ENCODE measurements around the gene LRRC17. TPM values are rescaled to one million over a fixed set of nuclear protein-coding genes. Genes with fewer than 3 reads are reported as not detected.
A peak's percentile ranks its signal among the peaks of the same experiment; 100 is the strongest.

The LRRC17 gene
- total RNA-seq, 1 experiment from 2014 or later = 0.47 TPM

- H3K4me1 ChIP-seq (ENCODE audit: control insufficient read depth in 1 of 2, insufficient read depth in 2 of 2, low read length in 2 of 2) = peaks cover 0 to 11% of the 10 kb centered on the region in 2 experiments; a peak in 3 of 4 replicates
- H2AFZ ChIP-seq (ENCODE audit: low read depth, low read length, poor library complexity, severe bottlenecking) = no peak overlapping the region
- DNase-seq (ENCODE audit: low read depth, low spot score) (no peak), ATAC-seq (peak; percentile 54; the same call in 1 of the 2 replicates)
- no peaks in the 10 kb centered on the region for H3K36me3 ChIP-seq (ENCODE audit: control insufficient read depth in 1 of 2, insufficient read depth in 2 of 2, low read length in 2 of 2)
- H3K27me3 ChIP-seq (ENCODE audit: insufficient read depth, low read length) = no peaks in the 10 kb centered on the region
- TF ChIP-seq EZH2 (IDR thresholded peaks at IDR 0.05) (no peak), SRF (IDR thresholded peaks at IDR 0.05; ENCODE audit: low read depth) (no peak), FOSL1 (IDR thresholded peaks at IDR 0.05; ENCODE audit: low read depth) (peak; percentile 4; the same call in 1 of the 2 replicates)
- no peak overlapping the region for H3K9ac ChIP-seq (ENCODE audit: low read length)
- ChIA-PET CTCF (no interaction called here), POLR2A (no interaction called here), RAD21 (ENCODE audit: low non-redundant PET in 1 of 2, low total read pairs in 2 of 2, uncharacterized antibody in 2 of 2, unreplicated experiment in 2 of 2) (no interaction called here)
- no peaks in the 10 kb centered on the region for H4K20me1 ChIP-seq (ENCODE audit: insufficient read depth)
- intact Hi-C loops (cut with micrococcal nuclease) = no loop called here
- H3K27ac ChIP-seq (ENCODE audit: low read depth, low read length) = no peak overlapping the region
- H3K4me3 ChIP-seq (replicated peaks in 1 of 2; ENCODE audit: low read depth in 1 of 2, low read length in 2 of 2) = no peak overlapping the region
- 0 out of 2 replicates have a peak overlapping the region, but pooled peaks have one; percentile 2 for H3K4me2 ChIP-seq (ENCODE audit: low read length)
- H3K9me2 ChIP-seq (ENCODE audit: insufficient read depth) = no peaks in the 10 kb centered on the region
- H3K79me2 ChIP-seq (ENCODE audit: insufficient read depth, low read length) = no peaks in the 10 kb centered on the region
- no peaks in the 10 kb centered on the region for H3K9me3 ChIP-seq (ENCODE audit: control insufficient read depth in 1 of 2, insufficient read depth in 1 of 2, low read depth in 1 of 2, low read length in 2 of 2)
- no TSS peak for BruUV-seq (replicated peaks)
Observed at GRCh38 chr7:102891693-102892261, 21.0 kb upstream of the LRRC17 start.

DNA sequence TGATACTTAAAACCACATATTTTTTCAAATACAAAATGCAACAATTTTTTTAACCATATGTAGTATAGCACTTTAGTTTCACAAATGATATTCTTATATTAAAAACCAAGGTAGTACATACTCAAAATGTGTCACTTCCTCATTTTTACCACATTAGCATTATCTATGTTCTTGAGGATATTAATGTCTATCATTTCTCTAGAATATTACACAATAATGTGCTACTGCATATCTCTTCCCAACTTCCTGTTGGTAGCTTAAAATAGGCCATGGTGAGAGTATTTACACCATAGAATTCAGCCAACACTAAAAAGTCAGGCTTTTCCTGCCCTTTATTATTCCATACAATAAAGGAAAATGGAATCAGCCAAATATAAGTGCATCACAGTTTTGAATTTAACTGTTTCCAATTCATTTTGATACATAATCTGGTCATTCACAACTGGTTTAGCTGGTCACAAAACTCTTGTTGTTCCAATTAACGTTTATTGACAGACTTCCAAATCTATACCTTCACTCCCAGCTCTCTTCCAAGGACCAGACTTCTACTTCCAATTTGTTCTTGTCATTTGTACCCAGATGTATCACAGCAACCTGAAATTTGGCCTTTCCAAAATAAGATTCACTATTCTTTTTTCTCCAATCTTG is 20.0 kb upstream of the LRRC17 start:
- Histone ChIP-seq H3K4me1 (ENCODE audit: control insufficient read depth in 1 of 2, insufficient read depth in 2 of 2, low read length in 2 of 2) (peaks cover 0 to 11% of the 10 kb centered on the region in 2 experiments; a peak in 3 of 4 replicates), H3K36me3 (ENCODE audit: control insufficient read depth in 1 of 2, insufficient read depth in 2 of 2, low read length in 2 of 2) (no peaks in the 10 kb centered on the region), H3K9me2 (ENCODE audit: insufficient read depth) (no peaks in the 10 kb centered on the region), H3K9ac (ENCODE audit: low read length) (no peak overlapping the region), H3K27ac (ENCODE audit: low read depth, low read length) (no peak overlapping the region), H3K27me3 (ENCODE audit: insufficient read depth, low read length) (no peaks in the 10 kb centered on the region), H2AFZ (ENCODE audit: low read depth, low read length, poor library complexity, severe bottlenecking) (no peak overlapping the region), H4K20me1 (ENCODE audit: insufficient read depth) (no peaks in the 10 kb centered on the region), H3K4me3 (replicated peaks in 1 of 2; ENCODE audit: low read depth in 1 of 2, low read length in 2 of 2) (no peak overlapping the region), H3K79me2 (ENCODE audit: insufficient read depth, low read length) (no peaks in the 10 kb centered on the region), H3K4me2 (ENCODE audit: low read length) (no peak overlapping the region), H3K9me3 (ENCODE audit: control insufficient read depth in 1 of 2, insufficient read depth in 1 of 2, low read depth in 1 of 2, low read length in 2 of 2) (no peaks in the 10 kb centered on the region)
- ChIA-PET POLR2A (no interaction called here), RAD21 (ENCODE audit: low non-redundant PET in 1 of 2, low total read pairs in 2 of 2, uncharacterized antibody in 2 of 2, unreplicated experiment in 2 of 2) (no interaction called here), CTCF (no interaction called here)
- BruUV-seq (replicated peaks) = no TSS peak
- ATAC-seq (no peak), DNase-seq (ENCODE audit: low read depth, low spot score) (no peak)
- intact Hi-C loops (cut with micrococcal nuclease) = no loop called here
- TF ChIP-seq YY1 (IDR thresholded peaks at IDR 0.05; ENCODE audit: extremely low read depth, insufficient replicate concordance, low read depth, low read length) = no peak
- no peak for TF ChIP-seq FOSL1 (IDR thresholded peaks at IDR 0.05; ENCODE audit: low read depth)
- TF ChIP-seq, protein P1, sequence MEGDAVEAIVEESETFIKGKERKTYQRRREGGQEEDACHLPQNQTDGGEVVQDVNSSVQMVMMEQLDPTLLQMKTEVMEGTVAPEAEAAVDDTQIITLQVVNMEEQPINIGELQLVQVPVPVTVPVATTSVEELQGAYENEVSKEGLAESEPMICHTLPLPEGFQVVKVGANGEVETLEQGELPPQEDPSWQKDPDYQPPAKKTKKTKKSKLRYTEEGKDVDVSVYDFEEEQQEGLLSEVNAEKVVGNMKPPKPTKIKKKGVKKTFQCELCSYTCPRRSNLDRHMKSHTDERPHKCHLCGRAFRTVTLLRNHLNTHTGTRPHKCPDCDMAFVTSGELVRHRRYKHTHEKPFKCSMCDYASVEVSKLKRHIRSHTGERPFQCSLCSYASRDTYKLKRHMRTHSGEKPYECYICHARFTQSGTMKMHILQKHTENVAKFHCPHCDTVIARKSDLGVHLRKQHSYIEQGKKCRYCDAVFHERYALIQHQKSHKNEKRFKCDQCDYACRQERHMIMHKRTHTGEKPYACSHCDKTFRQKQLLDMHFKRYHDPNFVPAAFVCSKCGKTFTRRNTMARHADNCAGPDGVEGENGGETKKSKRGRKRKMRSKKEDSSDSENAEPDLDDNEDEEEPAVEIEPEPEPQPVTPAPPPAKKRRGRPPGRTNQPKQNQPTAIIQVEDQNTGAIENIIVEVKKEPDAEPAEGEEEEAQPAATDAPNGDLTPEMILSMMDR (IDR thresholded peaks at IDR 0.05 in 2 of 3, conservative IDR thresholded peaks at IDR 0.05 in 1 of 3; ENCODE audit: borderline replicate concordance in 1 of 3, insufficient read depth in 1 of 3, low read depth in 2 of 3, low read length in 2 of 3) = no peak
- TF ChIP-seq, protein P2, sequence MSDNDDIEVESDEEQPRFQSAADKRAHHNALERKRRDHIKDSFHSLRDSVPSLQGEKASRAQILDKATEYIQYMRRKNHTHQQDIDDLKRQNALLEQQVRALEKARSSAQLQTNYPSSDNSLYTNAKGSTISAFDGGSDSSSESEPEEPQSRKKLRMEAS (IDR thresholded peaks at IDR 0.05) = no peak
- no peak for TF ChIP-seq TCF7L2 (IDR thresholded peaks at IDR 0.05; ENCODE audit: borderline replicate concordance, extremely low read depth, insufficient read depth, insufficient read length)
- TF ChIP-seq EZH2 (IDR thresholded peaks at IDR 0.05) = no peak
- TF ChIP-seq ZNF274 (IDR thresholded peaks at IDR 0.05; ENCODE audit: low read depth, low read length) = no peak
- no peak for TF ChIP-seq EGR1 (IDR thresholded peaks at IDR 0.05; ENCODE audit: low read depth)
- TF ChIP-seq RAD21 (IDR thresholded peaks at IDR 0.05; ENCODE audit: low read depth) = no peak
- no peak for TF ChIP-seq JUND (IDR thresholded peaks at IDR 0.05)
- no peak for TF ChIP-seq SP1 (IDR thresholded peaks at IDR 0.05; ENCODE audit: low read depth)
- no peak for TF ChIP-seq ATF3 (IDR thresholded peaks at IDR 0.05)

All from HCT116 (cell line).